ENCODE results near the gene HDAC4.

HDAC4 gene

DNA sequence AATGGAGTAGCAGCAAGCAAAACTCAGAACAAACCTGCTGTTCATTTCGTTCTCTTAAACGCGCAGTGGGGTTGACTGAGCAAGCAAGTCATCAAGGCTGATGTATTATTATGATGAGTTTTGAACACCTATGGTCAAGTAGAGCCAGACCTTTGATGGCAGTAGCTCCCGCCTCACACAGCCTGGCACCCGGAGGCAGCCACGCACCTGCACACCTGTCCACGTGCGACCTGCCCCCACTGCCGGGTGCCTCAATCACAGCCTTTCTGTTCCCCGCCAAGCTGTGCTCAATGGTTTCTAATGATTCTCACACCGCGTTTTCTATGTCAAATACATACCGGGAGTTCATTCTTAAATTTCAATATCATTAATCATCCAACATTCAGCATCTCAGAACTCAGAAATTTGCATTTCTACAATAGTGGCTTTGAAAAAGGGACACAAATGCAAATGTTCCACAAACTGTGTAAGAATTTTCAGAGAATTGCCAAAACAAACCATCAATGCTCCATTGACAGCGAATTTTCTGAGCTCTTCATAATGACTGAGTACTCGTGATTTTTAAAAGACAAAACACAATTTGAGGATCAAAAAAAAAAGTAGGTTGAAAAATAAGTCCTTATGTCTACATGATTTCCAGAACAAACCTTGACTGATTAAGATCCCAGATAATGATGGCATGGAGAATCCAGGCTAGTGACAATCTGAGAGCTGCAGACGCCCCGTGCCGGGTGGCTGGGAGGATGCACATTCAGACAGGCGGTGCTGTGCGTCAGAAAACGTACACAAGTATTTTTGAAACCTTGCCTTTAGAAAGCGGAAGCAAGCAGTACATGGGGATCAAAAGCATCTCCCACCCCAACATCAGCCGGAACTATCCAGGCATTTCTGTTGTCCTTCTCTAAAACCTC lies 56.6 kb downstream of the HDAC4 start:
- no peak for DNase-seq

DNA sequence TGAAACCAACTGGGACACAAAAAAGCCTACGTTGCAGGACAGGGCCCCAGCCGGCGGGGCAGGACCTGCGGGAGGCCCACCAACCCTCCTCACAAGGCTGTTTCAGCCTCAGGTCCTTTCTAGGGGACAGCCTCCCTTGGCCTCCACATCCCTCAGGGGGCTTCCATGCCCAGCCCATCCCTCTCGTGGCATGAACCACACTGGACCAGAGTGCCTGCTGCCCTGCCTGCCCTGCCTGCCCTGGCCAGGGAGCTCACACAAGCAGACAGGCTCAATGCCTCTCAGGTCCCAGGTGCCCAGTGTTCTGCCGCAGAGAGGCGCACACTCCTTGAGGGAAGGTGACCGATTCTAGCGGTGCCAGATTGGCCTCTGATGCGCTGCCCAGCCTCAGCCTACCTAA lies 57.4 kb downstream of the HDAC4 start:
- no peak for DNase-seq

DNA sequence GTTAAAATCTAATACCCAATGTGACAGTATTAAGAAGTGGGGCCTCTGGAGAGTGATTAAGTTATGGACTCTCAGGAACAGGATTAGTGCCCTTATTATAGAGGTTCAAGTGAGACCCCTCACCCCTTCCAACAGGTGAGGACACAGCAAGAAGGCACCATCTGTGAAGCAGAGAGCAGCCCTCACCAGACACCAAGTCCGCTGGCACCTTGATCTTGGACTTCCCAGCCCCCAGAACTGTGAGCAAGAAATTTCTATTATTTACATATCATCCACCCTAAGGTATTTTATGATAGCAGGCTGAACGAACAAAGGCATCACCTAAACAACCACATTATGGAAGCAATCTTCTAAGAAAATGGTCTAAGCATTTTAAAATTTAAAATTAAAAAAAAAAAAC lies 59.0 kb downstream of the HDAC4 start:
- DNase-seq, result no peak

GRCh38 chr2:239341146-239341732 lies 59.6 kb downstream of the HDAC4 start:
- DNase-seq, result no peak

DNA sequence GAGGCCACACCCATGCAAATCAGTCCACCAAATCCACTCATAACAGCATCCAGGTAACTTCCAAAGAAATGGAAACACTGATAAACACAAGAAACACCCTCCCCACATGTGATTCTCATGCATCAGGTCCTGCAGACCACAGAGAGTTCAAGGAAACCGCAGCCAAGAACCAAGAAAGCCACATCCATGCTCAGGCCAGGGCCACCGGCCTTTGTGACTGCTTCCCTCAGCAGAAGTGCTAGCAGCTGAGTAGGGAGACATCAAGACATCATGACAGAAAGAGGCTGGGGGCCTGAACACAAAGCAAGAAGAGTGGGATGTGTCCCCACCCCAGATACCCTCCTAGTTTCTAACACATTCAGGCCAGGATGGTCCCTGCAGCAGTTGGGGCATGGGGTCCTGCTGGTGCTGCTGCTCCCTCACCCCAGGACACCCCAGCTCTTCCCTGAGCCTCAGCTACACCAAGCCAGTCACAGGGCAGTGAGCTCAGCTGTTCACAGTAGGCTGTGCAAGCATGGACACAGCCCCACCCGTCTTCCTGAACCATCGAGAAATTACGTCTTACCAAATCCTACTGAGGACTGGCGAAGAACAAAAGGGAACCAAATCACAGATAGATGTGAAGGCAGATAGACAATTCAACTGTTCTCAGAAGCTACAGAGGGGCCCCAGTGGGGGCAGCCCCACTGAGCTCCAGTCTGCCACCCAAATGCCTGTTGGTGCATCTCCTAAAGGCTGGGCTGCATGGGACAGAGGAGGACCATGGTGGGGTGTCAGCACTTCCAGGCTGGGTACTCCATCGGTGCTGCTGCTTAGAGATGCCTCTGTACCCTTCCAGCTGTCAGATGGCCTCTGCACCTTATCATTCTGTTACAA lies 60.9 kb downstream of the HDAC4 start:
- DNase-seq, result no peak

DNA sequence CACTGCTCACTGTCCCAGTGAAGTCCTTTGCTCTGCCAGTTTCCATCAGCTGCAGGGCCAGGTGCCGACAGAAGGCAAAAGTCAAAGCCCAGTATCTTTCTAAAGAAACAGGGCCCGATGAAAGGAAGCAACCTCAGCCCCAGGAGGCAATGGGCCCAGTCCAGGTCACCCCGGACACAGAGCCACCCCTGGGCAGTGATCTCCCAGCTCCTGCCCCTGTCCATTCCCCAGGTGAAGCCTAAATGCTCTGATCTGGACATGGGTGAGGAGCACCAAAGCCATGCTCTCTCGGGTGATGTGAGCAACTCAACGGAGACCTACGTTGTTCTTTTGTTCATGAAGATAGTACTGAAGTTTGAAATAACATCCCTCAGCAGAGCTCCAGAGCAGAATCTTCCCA lies 61.6 kb downstream of the HDAC4 start:
- no peak for DNase-seq

- peak; percentile 32 for DNase-seq
Measured at GRCh38 chr2:239337877-239338484, 62.8 kb downstream of the HDAC4 start.

- no peak for DNase-seq
Measured at GRCh38 chr2:239337122-239337876, 63.5 kb downstream of the HDAC4 start.

GRCh38 chr2:239331560-239331959 lies 69.3 kb downstream of the HDAC4 start:
- no peak for DNase-seq

GRCh38 chr2:239330836-239331235 lies 70.0 kb downstream of the HDAC4 start:
- no peak for DNase-seq

DNA sequence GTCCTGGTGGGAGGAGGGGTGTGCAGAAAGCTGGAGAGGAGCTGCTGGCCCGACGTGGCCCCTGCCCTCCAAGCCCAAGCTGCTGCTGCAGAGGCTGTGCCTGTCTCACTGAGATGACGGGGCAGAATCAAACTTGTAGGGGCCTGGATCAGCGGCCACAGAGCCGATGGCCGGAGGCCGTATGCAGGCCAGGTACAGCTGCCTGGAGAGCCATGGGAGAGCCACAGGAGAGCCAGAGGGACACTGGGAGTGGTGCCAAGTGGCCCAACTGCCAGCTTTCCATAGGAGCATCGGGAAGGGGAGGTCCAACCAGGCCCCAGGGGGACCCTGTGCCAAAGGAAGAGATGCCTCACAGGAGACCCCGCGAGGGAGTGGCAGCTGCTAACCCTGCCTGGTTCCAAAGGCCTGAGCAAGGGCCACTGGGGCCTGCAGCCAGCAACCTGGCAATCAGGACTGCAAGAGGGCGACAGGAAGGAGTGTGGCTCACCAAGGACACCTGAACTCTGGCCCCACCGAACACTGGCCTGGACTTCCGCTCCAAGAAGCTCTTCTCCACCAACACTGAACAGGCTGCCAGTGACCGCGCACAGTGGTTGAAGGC lies 70.7 kb downstream of the HDAC4 start:
- no peak for DNase-seq

GRCh38 chr2:239329284-239329971 lies 71.4 kb downstream of the HDAC4 start:
- DNase-seq, result no peak

GRCh38 chr2:239328351-239329191 lies 72.2 kb downstream of the HDAC4 start:
- no peak for DNase-seq

GRCh38 chr2:239327536-239328350 lies 73.1 kb downstream of the HDAC4 start:
- no peak for DNase-seq

DNA sequence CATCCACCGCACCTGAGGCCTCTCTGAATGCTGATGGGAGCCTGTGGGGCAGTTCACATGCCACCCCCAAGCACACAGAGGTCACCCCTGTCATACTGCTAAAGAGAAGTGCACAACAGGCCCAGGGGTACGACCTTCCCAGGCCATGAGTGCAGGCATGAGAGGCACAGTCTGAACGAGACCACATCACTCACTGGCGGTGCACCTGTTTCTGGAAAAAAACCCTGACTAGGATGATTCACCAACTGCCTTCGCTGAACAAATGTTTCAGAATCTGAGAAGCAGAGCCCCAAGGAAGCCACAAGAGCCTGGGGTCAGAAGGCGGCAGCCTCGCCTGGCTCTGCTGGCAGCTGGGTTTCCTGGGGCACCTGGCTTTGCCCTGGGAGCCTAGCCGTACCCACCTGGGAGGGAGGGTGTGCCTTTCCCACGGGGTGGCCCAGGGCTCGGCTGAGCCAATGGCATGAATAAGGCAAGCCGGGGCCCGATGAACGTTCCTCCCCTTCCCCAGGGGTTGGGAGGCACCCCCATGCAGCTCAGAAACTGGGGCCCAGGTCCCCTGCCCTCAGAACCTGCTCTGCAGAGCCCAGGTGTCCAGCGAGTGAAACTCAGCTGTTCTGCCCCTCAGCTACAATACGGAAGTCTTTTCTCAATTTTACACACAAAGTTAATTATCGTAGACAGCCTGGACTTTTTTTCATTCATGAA lies 73.8 kb downstream of the HDAC4 start:
- DNase-seq, result no peak

GRCh38 chr2:239324456-239324855 lies 76.4 kb downstream of the HDAC4 start:
- no peak for DNase-seq

DNA sequence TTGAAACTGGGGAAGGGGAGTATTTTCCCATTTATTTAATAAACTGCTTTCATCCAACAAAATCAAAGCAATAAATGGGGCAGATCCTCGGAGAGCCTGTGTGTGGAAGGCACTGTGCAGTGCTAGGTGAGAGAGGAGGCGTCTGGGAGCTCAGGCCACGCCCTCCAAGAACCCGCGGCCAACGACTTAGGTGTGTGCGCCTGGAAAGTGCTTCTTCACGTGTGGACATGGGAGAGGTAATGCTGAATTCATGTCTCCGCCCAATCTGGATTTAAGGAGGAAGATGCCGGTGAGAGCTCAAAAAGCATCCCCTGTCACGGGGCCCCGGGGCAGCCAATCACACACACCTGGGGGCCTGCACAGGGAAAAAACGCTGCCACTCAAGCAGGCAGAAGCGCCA lies 77.4 kb downstream of the HDAC4 start:
- no peak for DNase-seq

DNA sequence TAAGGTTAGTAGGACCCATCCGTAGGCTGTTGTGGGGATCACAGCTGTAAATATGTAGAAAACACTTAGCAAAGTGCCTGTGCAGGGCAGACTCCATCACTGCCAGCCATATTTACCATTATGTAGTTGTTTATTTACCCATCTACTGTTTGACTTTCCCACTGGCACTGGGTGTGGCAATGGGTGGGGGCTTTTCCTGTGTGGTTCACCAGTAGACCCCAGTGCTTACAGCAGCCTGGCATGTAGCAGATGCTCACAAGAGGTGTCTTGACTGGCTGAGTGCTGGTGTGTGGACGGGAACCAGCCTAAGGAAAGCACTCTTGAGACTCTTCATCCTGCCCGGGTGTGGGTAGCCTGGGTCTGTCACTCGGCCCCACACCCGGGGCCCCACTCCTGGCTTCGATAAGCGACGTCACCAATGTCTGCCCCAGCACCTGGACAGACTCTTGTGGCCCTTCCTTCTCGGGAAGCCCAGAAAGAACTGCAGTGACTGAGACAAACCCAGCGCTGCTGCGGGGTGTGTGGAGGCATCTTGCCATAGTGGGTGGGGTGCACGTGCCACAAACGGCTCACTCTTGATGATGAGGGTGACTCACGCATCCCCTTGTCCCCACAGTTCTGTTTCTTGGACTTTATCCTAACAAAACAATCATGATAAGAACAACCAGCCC lies 78.3 kb downstream of the HDAC4 start:
- DNase-seq, result no peak

Data from COR-L47 (cell line).